GM12878 (cell line): Measurements from ENCODE around the gene MYO3A. TPM values are rescaled to one million over a fixed set of nuclear protein-coding genes. Genes with fewer than 3 reads are reported as not detected.

Experiments
- HDAC6 ChIP-seq: fragments of 200-600 bp; sonication (generic); IDR thresholded peaks from one replicate; pipeline ENCODE4 v1.8.0; 2017; ENCODE audit warnings: antibody characterized with exemption; ENCODE audit not compliant: unreplicated experiment
- TBL1XR1 ChIP-seq: IDR thresholded peaks from 2 replicates; pipeline ENCODE4 v1.6.1; 2012; ENCODE audit warnings: low read depth, low read length, improper control_type of control experiment
- polyA plus RNA-seq, 11 experiments: library from polyadenylated mRNA; depleted of rRNA in 4 of 11; unstranded in 6 of 11; stranded (reverse) in 5 of 11; fragments of >200 nt; fragmentation: Nextera tagmentation in 4 of 11; fragmentation: Illumina TruSeq in 1 of 11; extraction: Ambion mirVana in 4 of 11; extraction: Trizol in 1 of 11; gene quantifications; 1 replicate in 1 of 11; 2 replicates in 10 of 11; pipeline versions ENCODE4 v1.2.1 to v1.2.3, GENCODE V29; 2011 to 2016; ENCODE audit warnings: inconsistent platforms in 2 of 11, missing spikeins in 2 of 11, low read depth in 1 of 11
- total RNA-seq, 4 experiments: library from RNA; depleted of rRNA in 3 of 4; stranded (reverse); fragments of >200 nt in 3 of 4; fragmentation: Illumina TruSeq in 1 of 4; extraction: Trizol in 1 of 4; gene quantifications; 2 replicates each; pipeline versions ENCODE4 v1.2.1 to v1.2.3, GENCODE V29; 2013 to 2021
- TF ChIP-seq, protein P1 (sequence below): fragments of 450-650 bp; IDR thresholded peaks from 2 replicates; pipeline ENCODE4 v1.6.1; 2018; ENCODE audit warnings: borderline replicate concordance, mild to moderate bottlenecking; ENCODE audit not compliant: partially characterized antibody
- TF ChIP-seq, protein P2 (sequence below): fragments of 450-650 bp; formaldehyde crosslinking; IDR thresholded peaks from 2 replicates; pipeline ENCODE4 v1.4.0; 2020; ENCODE audit warnings: mild to moderate bottlenecking, moderate library complexity
- TF ChIP-seq, protein P3 (sequence below): fragments of 450-650 bp; IDR thresholded peaks from 2 replicates; pipeline ENCODE4 v1.6.1; 2018; ENCODE audit warnings: mild to moderate bottlenecking, low read depth, moderate library complexity; ENCODE audit not compliant: partially characterized antibody

The MYO3A gene
- total and polyA plus RNA-seq, 10 of the 15 experiments (the other 5 are each of a cell fraction or from before 2014, with no cell fraction given) = not detected

DNA sequence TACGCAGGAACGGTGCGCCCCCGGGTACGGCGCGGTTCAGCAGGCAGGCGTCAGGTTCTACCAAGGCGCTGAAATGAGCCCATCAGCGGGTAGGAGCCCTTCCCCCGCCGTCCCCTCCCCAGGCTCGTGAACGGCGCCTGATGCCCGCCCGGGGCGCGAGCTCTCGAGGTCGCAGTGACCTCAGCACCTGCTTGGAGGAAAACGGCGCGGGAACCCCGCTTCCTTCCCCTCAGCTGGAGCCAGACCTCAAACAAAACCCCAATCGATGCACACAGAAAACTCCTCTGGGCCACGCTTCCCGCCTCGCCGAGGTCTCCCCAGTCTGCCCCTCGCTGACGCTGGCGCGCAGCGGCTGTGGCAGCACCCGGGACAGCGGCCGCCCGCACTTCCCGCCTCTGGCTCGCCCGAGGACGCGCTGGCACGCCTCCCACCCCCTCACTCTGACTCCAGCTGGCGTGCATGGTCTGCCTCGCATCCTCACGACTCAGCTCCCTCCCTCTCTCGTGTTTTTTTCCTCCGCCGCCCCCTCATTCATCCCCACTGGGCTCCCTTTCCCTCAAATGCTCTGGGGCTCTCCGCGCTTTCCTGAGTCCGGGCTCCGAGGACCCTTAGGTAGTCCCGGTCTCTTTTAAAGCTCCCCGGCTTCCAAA, 282.0 kb downstream of the MYO3A start (continued):
- TF ChIP-seq, protein P1, sequence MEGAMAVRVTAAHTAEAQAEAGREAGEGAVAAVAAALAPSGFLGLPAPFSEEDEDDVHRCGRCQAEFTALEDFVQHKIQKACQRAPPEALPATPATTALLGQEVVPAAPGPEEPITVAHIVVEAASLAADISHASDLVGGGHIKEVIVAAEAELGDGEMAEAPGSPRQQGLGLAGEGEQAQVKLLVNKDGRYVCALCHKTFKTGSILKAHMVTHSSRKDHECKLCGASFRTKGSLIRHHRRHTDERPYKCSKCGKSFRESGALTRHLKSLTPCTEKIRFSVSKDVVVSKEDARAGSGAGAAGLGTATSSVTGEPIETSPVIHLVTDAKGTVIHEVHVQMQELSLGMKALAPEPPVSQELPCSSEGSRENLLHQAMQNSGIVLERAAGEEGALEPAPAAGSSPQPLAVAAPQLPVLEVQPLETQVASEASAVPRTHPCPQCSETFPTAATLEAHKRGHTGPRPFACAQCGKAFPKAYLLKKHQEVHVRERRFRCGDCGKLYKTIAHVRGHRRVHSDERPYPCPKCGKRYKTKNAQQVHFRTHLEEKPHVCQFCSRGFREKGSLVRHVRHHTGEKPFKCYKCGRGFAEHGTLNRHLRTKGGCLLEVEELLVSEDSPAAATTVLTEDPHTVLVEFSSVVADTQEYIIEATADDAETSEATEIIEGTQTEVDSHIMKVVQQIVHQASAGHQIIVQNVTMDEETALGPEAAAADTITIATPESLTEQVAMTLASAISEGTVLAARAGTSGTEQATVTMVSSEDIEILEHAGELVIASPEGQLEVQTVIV = no peak
- TF ChIP-seq HDAC6 (no peak), TBL1XR1 (no peak)
- TF ChIP-seq, protein P2, sequence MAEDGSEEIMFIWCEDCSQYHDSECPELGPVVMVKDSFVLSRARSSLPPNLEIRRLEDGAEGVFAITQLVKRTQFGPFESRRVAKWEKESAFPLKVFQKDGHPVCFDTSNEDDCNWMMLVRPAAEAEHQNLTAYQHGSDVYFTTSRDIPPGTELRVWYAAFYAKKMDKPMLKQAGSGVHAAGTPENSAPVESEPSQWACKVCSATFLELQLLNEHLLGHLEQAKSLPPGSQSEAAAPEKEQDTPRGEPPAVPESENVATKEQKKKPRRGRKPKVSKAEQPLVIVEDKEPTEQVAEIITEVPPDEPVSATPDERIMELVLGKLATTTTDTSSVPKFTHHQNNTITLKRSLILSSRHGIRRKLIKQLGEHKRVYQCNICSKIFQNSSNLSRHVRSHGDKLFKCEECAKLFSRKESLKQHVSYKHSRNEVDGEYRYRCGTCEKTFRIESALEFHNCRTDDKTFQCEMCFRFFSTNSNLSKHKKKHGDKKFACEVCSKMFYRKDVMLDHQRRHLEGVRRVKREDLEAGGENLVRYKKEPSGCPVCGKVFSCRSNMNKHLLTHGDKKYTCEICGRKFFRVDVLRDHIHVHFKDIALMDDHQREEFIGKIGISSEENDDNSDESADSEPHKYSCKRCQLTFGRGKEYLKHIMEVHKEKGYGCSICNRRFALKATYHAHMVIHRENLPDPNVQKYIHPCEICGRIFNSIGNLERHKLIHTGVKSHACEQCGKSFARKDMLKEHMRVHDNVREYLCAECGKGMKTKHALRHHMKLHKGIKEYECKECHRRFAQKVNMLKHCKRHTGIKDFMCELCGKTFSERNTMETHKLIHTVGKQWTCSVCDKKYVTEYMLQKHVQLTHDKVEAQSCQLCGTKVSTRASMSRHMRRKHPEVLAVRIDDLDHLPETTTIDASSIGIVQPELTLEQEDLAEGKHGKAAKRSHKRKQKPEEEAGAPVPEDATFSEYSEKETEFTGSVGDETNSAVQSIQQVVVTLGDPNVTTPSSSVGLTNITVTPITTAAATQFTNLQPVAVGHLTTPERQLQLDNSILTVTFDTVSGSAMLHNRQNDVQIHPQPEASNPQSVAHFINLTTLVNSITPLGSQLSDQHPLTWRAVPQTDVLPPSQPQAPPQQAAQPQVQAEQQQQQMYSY (CRISPR knock-in tag) = no peak
- TF ChIP-seq, protein P3, sequence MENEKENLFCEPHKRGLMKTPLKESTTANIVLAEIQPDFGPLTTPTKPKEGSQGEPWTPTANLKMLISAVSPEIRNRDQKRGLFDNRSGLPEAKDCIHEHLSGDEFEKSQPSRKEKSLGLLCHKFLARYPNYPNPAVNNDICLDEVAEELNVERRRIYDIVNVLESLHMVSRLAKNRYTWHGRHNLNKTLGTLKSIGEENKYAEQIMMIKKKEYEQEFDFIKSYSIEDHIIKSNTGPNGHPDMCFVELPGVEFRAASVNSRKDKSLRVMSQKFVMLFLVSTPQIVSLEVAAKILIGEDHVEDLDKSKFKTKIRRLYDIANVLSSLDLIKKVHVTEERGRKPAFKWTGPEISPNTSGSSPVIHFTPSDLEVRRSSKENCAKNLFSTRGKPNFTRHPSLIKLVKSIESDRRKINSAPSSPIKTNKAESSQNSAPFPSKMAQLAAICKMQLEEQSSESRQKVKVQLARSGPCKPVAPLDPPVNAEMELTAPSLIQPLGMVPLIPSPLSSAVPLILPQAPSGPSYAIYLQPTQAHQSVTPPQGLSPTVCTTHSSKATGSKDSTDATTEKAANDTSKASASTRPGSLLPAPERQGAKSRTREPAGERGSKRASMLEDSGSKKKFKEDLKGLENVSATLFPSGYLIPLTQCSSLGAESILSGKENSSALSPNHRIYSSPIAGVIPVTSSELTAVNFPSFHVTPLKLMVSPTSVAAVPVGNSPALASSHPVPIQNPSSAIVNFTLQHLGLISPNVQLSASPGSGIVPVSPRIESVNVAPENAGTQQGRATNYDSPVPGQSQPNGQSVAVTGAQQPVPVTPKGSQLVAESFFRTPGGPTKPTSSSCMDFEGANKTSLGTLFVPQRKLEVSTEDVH = no peak
